BE2C (cell line): ENCODE results near the gene KIRREL3.

ENCODE experiments used
- DNase-seq: peaks from one replicate; pipeline ENCODE4 v3.0.0-alpha.2; 2020
- H3K27me3 ChIP-seq: fragments of 250-450 bp; sonication (Bioruptor Pico); 2 replicates; pipeline ENCODE4 v1.5.1; 2020; ENCODE audit warnings: mild to moderate bottlenecking
- H3K36me3 ChIP-seq: fragments of 250-450 bp; sonication (Bioruptor Pico); 2 replicates; pipeline ENCODE4 v1.5.1; 2020; ENCODE audit warnings: mild to moderate bottlenecking
- H3K4me1 ChIP-seq: fragments of 250-450 bp; sonication (Bioruptor Pico); 2 replicates; pipeline ENCODE4 v1.5.1; 2020
- H3K4me3 ChIP-seq: 2 replicates; pipeline ENCODE4 v1.5.1; 2011; ENCODE audit warnings: low read depth, low read length
- H3K9me3 ChIP-seq: fragments of 250-450 bp; sonication (Bioruptor Pico); 2 replicates; pipeline ENCODE4 v1.5.1; 2020
- TF ChIP-seq, protein P1 (sequence below): IDR thresholded peaks from 2 replicates; pipeline ENCODE4 v1.5.1; 2012; ENCODE audit warnings: mild to moderate bottlenecking, low read depth, low read length

KIRREL3 gene

DNA sequence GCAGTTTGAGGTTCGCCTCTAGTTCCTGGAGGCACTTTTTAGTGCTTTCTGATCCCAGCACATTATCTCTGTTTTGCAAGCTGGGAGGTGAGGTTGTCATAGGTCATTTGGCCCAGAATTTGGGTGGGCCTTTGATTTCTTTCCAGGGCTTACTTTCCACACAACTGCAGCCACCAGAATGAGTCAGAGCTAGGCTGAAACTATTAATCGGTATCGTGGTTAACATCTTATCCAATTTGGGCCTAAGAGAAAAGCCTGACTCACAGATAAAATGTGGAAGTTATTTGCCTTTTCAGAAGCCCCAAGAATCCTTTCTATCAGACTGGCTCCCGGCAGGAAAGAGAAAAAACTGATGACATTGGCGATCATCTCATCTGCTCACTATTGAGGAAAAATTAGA lies 166.4 kb downstream of the KIRREL3 start:
- H3K9me3 ChIP-seq = no peaks in the 10 kb centered on the region
- TF ChIP-seq, protein P1, sequence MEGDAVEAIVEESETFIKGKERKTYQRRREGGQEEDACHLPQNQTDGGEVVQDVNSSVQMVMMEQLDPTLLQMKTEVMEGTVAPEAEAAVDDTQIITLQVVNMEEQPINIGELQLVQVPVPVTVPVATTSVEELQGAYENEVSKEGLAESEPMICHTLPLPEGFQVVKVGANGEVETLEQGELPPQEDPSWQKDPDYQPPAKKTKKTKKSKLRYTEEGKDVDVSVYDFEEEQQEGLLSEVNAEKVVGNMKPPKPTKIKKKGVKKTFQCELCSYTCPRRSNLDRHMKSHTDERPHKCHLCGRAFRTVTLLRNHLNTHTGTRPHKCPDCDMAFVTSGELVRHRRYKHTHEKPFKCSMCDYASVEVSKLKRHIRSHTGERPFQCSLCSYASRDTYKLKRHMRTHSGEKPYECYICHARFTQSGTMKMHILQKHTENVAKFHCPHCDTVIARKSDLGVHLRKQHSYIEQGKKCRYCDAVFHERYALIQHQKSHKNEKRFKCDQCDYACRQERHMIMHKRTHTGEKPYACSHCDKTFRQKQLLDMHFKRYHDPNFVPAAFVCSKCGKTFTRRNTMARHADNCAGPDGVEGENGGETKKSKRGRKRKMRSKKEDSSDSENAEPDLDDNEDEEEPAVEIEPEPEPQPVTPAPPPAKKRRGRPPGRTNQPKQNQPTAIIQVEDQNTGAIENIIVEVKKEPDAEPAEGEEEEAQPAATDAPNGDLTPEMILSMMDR = no peak
- H3K27me3 ChIP-seq = peaks cover 16% of the 10 kb centered on the region
- DNase-seq = no peak
- no peak overlapping the region for H3K4me3 ChIP-seq
- H3K36me3 ChIP-seq = no peaks in the 10 kb centered on the region
- no peaks in the 10 kb centered on the region for H3K4me1 ChIP-seq

DNA sequence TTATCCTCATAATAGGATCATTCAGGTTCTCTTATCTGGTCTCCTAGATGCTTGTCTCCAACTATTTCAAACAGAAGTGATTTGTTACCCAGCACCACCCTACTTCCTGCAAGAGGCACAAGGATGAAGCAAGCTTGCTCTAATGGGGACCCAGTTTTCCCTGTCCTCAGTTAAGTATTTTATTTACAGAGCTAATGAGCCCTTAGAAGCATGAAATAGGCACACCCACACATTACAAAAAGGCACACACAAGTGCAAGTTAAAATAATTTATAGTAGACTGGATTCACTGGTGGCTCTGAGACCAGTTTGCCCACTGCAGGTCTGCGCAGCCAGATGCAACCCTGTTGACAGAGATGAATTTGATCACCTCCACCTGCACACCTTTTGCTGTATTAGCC lies 167.5 kb downstream of the KIRREL3 start:
- no peak for DNase-seq

DNA sequence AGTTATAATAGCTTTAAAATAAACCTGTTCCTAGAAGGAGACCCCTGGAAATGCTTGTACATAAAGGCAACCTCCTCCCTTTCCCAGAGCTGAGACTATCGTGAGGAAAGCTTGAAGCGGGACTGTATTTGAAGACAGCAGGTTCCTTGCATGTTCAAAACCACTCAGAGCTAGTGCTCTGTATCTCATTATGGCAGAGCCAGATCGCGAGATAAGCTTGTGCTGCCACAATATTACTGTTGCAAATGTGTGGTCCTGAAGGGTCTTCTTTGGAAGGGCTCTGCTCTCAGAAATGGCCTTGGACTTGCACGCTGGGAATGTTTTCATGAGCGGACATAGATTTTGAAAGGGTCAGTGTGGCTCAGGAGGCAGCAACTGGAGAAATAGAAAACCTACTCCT lies 168.2 kb downstream of the KIRREL3 start:
- TF ChIP-seq, protein P1 = no peak
- Histone ChIP-seq H3K9me3 (no peaks in the 10 kb centered on the region), H3K36me3 (no peaks in the 10 kb centered on the region), H3K27me3 (peaks cover under 1% of the 10 kb centered on the region), H3K4me1 (no peaks in the 10 kb centered on the region), H3K4me3 (no peak overlapping the region)
- DNase-seq = no peak

More for the DNA sequence above, 167.5 kb downstream of the KIRREL3 start:
- H3K36me3 ChIP-seq = no peaks in the 10 kb centered on the region
- H3K9me3 ChIP-seq = no peaks in the 10 kb centered on the region
- H3K4me3 ChIP-seq = no peak overlapping the region
- H3K27me3 ChIP-seq = peaks cover 6% of the 10 kb centered on the region
- no peaks in the 10 kb centered on the region for H3K4me1 ChIP-seq
- TF ChIP-seq, protein P1 = no peak

DNA sequence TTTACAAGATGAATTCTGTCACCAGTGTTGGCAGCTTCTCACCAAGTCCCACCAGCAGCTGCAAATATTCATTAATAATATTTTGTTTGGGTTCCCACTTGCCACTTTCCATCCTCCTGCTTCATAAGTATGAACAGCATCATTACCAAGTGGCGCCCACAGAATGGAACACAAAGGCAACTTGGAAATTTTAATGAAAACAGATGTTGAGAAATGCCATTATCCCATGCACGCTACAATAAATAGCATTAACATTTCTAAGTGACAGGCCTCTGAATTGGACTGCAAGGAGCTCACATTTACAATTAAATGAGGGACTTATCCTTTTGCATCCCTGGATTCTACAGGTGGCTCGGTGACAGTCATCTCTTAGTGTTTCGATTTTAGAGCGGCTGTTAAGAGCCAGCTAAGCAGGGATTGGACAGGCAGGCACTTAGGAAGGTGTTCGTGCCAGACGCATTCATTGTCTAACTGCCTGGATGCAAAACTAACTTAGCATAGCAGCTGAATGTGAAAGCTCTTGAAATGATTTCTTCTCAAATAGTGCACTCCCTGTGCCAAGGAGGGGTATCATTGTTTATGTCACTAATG lies 170.3 kb downstream of the KIRREL3 start:
- Histone ChIP-seq H3K4me3 (no peak overlapping the region), H3K4me1 (no peaks in the 10 kb centered on the region), H3K9me3 (no peaks in the 10 kb centered on the region), H3K27me3 (peaks cover 7% of the 10 kb centered on the region), H3K36me3 (no peaks in the 10 kb centered on the region)
- TF ChIP-seq, protein P1 = no peak
- no peak for DNase-seq

DNA sequence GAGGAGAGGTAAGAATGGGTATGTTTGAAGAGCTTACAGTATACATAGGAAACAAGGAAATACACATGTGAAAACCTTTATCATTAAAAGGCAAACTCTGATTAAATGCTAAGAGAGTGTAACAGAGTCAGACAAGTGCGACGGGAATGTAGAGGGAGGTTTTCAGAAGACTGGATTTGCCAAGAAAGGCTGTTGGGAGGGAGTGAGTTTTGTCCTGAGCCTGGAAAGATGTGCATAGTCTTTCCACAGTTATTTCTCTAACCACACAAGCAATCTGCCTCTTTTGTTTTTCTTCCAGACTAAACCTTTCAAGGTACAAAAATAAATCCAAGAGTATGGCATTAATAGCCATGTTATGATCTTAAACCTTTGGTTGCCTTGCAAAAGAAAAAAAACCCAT lies 170.9 kb downstream of the KIRREL3 start:
- TF ChIP-seq, protein P1 = no peak
- DNase-seq = no peak
- Histone ChIP-seq H3K27me3 (peaks cover 12% of the 10 kb centered on the region), H3K4me3 (no peak overlapping the region), H3K4me1 (no peaks in the 10 kb centered on the region), H3K36me3 (no peaks in the 10 kb centered on the region), H3K9me3 (no peaks in the 10 kb centered on the region)

DNA sequence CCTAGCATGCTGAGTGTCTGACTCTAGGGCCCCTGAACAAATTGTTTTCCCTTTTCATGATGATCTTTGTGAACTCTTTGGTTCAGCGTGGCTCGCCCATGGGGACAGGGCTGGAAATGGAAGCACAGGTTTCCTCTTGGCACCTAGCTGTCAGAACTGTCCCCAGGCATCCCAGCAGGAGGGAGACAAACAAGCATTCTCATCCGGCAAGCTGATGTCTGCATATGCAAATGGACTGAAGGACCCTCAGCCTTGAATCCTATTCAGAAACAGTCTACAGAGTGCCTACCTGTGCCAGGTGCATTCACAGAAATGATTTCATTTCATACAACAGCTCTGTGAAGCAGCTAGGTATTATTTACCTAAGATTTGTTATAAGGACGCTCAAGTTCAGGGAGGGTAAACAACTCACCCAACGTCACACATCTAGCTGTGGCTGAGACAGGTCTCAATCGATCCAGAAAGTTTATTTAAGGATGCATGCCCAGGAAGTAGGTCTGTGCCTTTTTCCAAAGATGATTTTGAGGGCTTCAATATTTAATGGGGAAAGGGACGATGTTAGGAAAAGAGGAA lies 176.4 kb downstream of the KIRREL3 start:
- peaks cover 26% of the 10 kb centered on the region for H3K27me3 ChIP-seq
- TF ChIP-seq, protein P1 = no peak
- no peaks in the 10 kb centered on the region for H3K4me1 ChIP-seq
- no peaks in the 10 kb centered on the region for H3K9me3 ChIP-seq
- H3K36me3 ChIP-seq = no peaks in the 10 kb centered on the region
- no peak for DNase-seq
- no peak overlapping the region for H3K4me3 ChIP-seq
